NCI-H1436 treated with DMSO at 0.1 percent for 48 hours (cell line): ENCODE data around the gene DND1.
"Not testable (repeated sequence)": the region's sequence is repeated elsewhere in the genome, so short reads cannot be mapped to it uniquely, and the experiment has no call there.

Experiments used
- DNase-seq: peaks from one replicate; lab custom pipeline; 2025; lab: John Stamatoyannopoulos, UW

Gene DND1

DNA sequence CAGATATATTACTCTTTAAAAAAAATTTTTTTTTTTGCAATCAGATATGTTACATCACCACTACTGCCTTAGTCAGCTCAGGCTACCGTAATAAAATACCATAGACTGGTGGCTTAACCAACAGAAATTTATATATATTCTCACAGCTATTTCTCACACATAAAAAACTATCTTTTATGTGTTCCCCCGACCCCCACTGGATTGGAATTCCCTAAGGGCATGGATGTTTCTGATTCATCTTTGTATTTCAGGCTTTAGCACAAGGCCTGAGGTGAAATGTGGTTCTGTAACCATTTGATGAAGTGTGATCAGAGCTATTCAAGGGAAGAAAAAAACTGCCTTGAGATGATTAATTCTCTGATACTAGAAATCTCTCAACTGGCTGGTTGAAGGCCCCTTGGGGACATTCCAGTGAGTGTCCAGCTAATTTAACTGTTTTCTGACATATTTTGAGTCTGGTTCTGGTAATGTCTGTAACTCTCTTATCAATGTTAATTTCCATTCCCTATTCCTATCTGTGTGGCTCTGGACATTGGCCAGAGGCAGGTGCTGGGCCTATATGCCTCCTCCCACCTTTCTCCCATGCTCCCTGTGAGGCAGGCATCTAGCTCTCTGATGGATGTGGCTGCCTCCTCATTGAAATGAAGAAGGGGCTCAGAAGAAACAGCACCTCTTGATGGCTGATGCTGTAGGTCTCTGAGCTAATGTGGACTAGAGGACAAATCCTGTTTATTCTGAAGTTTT, 42.9 kb downstream of the DND1 start:
- DNase-seq, result no peak

DNA sequence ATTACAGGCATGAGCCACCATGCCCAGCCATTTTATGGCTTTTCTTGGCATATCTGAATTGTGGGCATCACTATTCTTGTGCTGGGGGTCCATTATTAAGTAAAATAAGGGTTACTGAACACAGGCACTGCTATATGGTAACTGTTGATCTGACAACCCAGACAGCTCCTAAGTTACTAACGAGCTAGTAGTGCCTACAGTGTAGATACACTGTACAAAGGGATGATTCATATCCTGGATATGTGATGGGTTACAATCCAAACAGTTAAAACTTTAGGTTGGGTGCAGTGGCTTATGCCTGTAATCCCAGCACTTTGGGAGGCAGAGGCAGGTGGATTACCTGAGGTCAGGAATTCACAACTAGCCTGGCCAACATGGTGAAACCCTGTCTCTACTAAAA, 44.7 kb downstream of the DND1 start:
- no peak for DNase-seq

DNA sequence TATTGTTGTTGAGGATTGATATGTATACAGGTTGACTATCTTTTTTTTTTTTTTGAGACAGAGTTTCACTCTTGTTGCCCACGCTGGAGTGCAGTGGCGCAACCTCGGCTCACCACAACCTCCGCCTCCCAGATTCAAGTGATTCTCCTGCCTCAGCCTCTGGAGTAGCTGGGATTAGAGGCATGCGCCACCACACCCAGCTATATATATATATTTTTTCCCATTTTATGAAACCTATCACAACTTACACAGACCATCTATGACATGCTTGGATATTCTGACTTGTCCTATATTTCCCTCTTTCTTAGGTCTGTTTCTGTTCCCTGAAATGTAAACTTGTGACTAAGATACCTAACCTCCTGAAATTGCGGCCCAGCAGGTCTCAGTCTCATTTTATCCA, 45.4 kb downstream of the DND1 start:
- DNase-seq, result no peak

GRCh38 chr5:140624886-140625285, 48.5 kb downstream of the DND1 start:
- DNase-seq, result not testable (repeated sequence)

DNA sequence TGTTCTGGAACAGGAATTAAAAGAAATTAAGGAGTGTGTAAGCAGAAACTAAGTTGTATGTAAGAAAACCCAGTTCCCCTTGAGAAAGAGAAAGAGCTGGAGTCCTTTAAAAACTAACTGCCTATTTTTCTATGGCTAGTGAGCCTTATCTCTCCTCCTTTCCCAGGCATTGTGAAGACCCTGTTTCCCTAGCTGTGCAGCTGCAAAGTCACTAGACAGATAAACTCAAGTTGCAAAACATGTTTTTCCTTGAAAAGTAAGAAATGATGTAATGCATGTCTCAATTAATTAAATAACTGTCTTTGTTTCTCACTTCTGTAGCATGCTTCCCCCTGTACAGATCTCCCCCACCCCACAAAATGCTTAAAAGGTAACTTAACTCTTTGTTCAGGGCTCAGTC, 50.3 kb downstream of the DND1 start:
- not testable (repeated sequence) for DNase-seq

DNA sequence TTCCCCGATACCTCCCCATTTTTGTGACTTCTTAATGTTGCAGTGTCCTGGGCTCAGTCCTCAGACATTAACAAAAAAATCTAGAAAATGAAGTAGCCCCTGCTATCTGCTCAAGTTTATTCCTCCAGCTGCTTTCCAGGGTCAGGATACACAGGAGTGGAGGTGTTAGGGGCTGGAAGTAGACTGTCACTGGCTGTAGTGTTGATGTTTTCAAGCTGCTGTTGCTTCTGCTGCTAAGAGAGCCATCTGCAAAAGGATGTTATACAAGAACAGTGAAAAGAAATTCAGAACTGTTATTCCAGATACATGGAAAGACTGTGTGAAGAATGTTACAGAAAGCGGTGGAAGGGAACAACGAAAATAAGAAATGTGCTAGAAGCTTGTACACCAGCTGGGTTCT, 51.1 kb downstream of the DND1 start:
- DNase-seq, result no peak
